Gastroesophageal sphincter (tissue), 4 donors: ENCODE results near the gene IRX2. TPM values are rescaled to one million over a fixed set of nuclear protein-coding genes. Genes with fewer than 3 reads are reported as not detected.

Experiments
- ATAC-seq: fragments of 150-250 bp; one replicate; pipeline ENCODE4 v1.9.1; 2016; ENCODE audit warnings: mild to moderate bottlenecking, moderate library complexity
- H3K27ac ChIP-seq, 4 donors: fragments of 200-600 bp; sonication (generic) in 3 of 4; 1 replicate in 3 of 4; 2 replicates in 1 of 4; pipeline ENCODE4 v1.5.1; 2016 to 2019
- H3K27me3 ChIP-seq: fragments of 200-600 bp; sonication (generic); one replicate; pipeline ENCODE4 v1.5.1; 2019
- H3K36me3 ChIP-seq, 2 donors: fragments of 200-600 bp; sonication (generic); one replicate each; pipeline ENCODE4 v1.5.1; 2019; ENCODE audit warnings: control low read depth in 1 of 2
- H3K4me1 ChIP-seq, 3 donors: fragments of 200-600 bp; sonication (generic); 1 replicate in 2 of 3; 2 replicates in 1 of 3; pipeline ENCODE4 v1.5.1; 2016 to 2019; ENCODE audit warnings: control low read depth in 2 of 3
- H3K4me3 ChIP-seq, 2 donors: fragments of 200-600 bp; sonication (generic); one replicate each; pipeline ENCODE4 v1.5.1; 2019; ENCODE audit warnings: mild to moderate bottlenecking in 1 of 2, moderate library complexity in 1 of 2
- H3K9me3 ChIP-seq, 3 donors: fragments of 200-600 bp; sonication (generic); one replicate each; pipeline ENCODE4 v1.5.1; 2017 to 2019; ENCODE audit warnings: control low read depth in 2 of 3
- CTCF ChIP-seq, 4 experiments: fragments of 200-600 bp in 2 of 4; fragments of 450-650 bp in 2 of 4; sonication (generic) in 1 of 4; IDR thresholded peaks; one replicate each; pipeline ENCODE4 v1.5.1; 2017 to 2019; ENCODE audit warnings: antibody characterized with exemption in 4 of 4, mild to moderate bottlenecking in 2 of 4, moderate library complexity in 2 of 4
- EP300 ChIP-seq: sonication (generic); formaldehyde crosslinking; IDR thresholded peaks from one replicate; pipeline ENCODE4 v1.6.1; 2017; ENCODE audit warnings: antibody characterized with exemption, mild to moderate bottlenecking
- POLR2A ChIP-seq, 2 donors: fragments of 450-650 bp; IDR thresholded peaks; one replicate each; pipeline ENCODE4 v1.6.1; 2017; ENCODE audit warnings: antibody characterized with exemption in 2 of 2, mild to moderate bottlenecking in 2 of 2, moderate library complexity in 1 of 2
- POLR2AphosphoS5 ChIP-seq: sonication (generic); formaldehyde crosslinking; IDR thresholded peaks from one replicate; pipeline ENCODE4 v1.6.1; 2017; ENCODE audit warnings: antibody characterized with exemption
- WGBS, 2 donors: methylation state at CpG; one replicate each; pipeline ENCODE4 v1.1.5; 2018; ENCODE audit warnings: low coverage in 1 of 2; 5-methylcytosine and 5-hydroxymethylcytosine counted together
- total RNA-seq, 4 donors: library from RNA; depleted of rRNA; stranded (reverse); fragments of >200 nt; gene quantifications; one replicate each; pipeline ENCODE4 v1.1.0, GENCODE V29; 2016

IRX2 gene
- total RNA-seq, 4 donors from 2014 or later = 0.81 to 2.6 (median 1.2) TPM; not detected in 1

DNA sequence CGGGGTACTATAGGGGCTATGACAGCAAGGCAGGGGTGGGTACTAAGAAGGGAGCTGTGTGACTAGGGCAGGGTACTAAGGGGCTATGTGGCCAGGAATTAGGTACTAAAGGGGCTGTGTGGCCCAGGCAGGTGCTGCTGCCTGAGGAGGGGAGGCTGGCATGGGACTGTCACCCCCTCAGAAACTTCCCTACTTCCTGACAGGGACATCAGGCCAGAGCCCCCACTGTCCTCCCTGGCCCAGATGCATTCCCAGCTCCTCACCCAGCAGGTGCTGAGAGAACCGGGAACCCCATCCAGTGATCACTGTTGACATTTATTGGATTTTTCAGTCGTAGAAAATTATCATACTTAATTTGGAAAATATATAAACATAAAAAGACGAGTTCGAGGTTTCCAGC, 26.6 kb downstream of the IRX2 start:
- peaks cover 76% of the 10 kb centered on the region for H3K27me3 ChIP-seq
- 70 to 78% methylated on average over 4 to 5 of the region's 5 CpGs for WGBS, 2 donors
- no peak for TF ChIP-seq CTCF (IDR thresholded peaks at IDR 0.05)

GRCh38 chr5:2724031-2724581, 27.4 kb downstream of the IRX2 start:
- peaks cover 70% of the 10 kb centered on the region for H3K27me3 ChIP-seq
- no peaks in the 10 kb centered on the region for H3K4me1 ChIP-seq
- no peak overlapping the region for H3K27ac ChIP-seq
- WGBS, 2 donors = 73% methylated on average over 3 of the region's 12 CpGs; no CpG with 5 or more reads in 1 of the 2 donors
- no peaks in the 10 kb centered on the region for H3K9me3 ChIP-seq
- no peak for ATAC-seq
- H3K4me3 ChIP-seq = no peak overlapping the region
- TF ChIP-seq POLR2AphosphoS5 (no peak), EP300 (no peak), CTCF (IDR thresholded peaks at IDR 0.05) (no peak), POLR2A (IDR thresholded peaks at IDR 0.05) (no peak)
- no peaks in the 10 kb centered on the region for H3K36me3 ChIP-seq

More for the DNA sequence above, 26.6 kb downstream of the IRX2 start:
- no peak overlapping the region for H3K27ac ChIP-seq
- H3K36me3 ChIP-seq = no peaks in the 10 kb centered on the region
- ATAC-seq = no peak
- H3K4me1 ChIP-seq = no peaks in the 10 kb centered on the region
- H3K9me3 ChIP-seq = no peaks in the 10 kb centered on the region
- no peak overlapping the region for H3K4me3 ChIP-seq

GRCh38 chr5:2722901-2723300, 28.6 kb downstream of the IRX2 start:
- Histone ChIP-seq H3K9me3 (no peaks in the 10 kb centered on the region), H3K4me1 (no peaks in the 10 kb centered on the region), H3K27ac (no peak overlapping the region), H3K36me3 (no peaks in the 10 kb centered on the region), H3K27me3 (peaks cover 62% of the 10 kb centered on the region), H3K4me3 (no peak overlapping the region)
- 78 to 87% methylated on average over 3 to 4 of the region's 7 CpGs for WGBS, 2 donors
- ATAC-seq = no peak
- TF ChIP-seq POLR2A (IDR thresholded peaks at IDR 0.05) (no peak), POLR2AphosphoS5 (no peak), EP300 (no peak), CTCF (IDR thresholded peaks at IDR 0.05) (no peak)

DNA sequence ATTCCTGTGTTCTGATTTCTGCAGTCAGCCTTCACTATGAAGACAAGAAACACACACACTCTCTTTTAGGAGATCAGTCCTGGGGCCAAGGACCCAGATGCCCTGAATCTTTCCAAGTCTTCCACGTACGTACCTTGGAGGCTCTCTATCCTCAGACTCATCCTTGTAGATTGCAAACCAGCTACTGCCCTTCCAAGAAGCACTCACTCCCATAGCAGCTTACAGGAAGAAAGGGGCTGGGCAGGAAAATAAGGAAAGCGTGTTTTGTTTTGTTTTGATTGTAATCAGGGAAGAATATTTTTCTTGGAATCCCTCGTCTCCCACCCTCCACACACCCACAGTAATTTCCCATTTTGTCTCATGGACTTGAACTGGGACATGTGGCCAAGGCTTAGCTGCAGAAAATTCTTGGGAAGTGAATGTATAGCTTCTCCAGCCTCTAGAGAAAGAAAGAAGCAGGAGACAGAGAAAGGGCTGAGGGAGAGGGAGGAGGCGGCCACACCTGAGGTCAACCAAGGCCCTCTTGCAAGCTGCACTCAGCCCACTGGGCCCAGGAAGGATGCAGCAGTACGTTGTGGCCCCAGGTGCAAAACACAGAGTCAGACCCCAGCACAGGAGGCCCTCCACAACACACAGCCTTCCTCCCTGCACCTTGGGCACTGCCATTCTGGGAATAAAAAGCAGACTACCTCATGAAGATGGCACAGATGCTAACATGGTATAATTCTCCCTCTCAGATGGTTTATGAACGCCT, 29.9 kb downstream of the IRX2 start:
- no peak for TF ChIP-seq EP300
- TF ChIP-seq POLR2AphosphoS5 = no peak
- no peak for TF ChIP-seq POLR2A (IDR thresholded peaks at IDR 0.05)
- TF ChIP-seq CTCF (IDR thresholded peaks at IDR 0.05) = no peak
- H3K9me3 ChIP-seq = no peaks in the 10 kb centered on the region
- H3K27me3 ChIP-seq = peaks cover 63% of the 10 kb centered on the region
- H3K36me3 ChIP-seq = no peaks in the 10 kb centered on the region
- H3K27ac ChIP-seq = no peak overlapping the region
- no peak for ATAC-seq
- no peaks in the 10 kb centered on the region for H3K4me1 ChIP-seq
- WGBS, 2 donors = 58 to 100% methylated on average over 1 to 7 of the region's 7 CpGs
- no peak overlapping the region for H3K4me3 ChIP-seq

DNA sequence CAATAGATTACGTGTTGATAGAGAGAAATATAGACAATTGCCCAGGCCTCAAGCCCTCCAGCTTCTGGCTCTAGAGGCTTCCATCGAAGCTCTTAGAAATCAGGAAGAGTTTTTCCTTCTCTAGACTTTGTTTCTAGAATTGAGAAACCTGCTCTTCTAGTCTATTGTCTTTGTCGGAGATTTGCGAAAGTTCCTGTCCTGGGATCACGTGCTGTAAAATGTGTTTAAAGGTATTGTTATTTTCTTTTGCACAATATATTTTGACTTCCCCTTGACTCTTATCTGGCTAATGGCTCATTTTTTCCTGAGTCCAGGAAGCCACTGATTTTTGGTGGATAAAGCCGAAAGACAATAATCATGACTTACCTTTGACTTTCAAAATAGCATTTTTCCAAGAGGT, 32.1 kb downstream of the IRX2 start:
- no peaks in the 10 kb centered on the region for H3K4me1 ChIP-seq
- no peak for TF ChIP-seq EP300
- TF ChIP-seq POLR2AphosphoS5 = no peak
- no peak for TF ChIP-seq CTCF (IDR thresholded peaks at IDR 0.05)
- no peak for TF ChIP-seq POLR2A (IDR thresholded peaks at IDR 0.05)
- H3K9me3 ChIP-seq = no peaks in the 10 kb centered on the region
- H3K27ac ChIP-seq = no peak overlapping the region
- H3K36me3 ChIP-seq = no peaks in the 10 kb centered on the region
- 80% methylated on average over 6 of the region's 6 CpGs; no CpG with 5 or more reads in 1 of the 2 donors for WGBS, 2 donors
- no peak overlapping the region for H3K4me3 ChIP-seq
- no peak for ATAC-seq
- peaks cover 65% of the 10 kb centered on the region for H3K27me3 ChIP-seq
